HG03045 (cell line): ENCODE results near the gene CRYGD.
"Not testable (repeated sequence)": the region's sequence is repeated elsewhere in the genome, so short reads cannot be mapped to it uniquely, and the experiment has no call there.

Source experiments
- ATAC-seq: cut with Tn5 transposase; IDR thresholded peaks from one replicate; pipeline ENCODE4 v1.9.1; 2021; ENCODE audit warnings: mild to moderate bottlenecking, moderate library complexity; ENCODE audit not compliant: unreplicated experiment

Gene CRYGD

GRCh38 chr2:208124013-208124715 lies at the start of gene CRYGD:
Gene CRYGD (minus strand): TSS chr2:208124524. CDS start chr2:208124473, 51 bp downstream.
- ATAC-seq: not testable (repeated sequence)

GRCh38 chr2:208172125-208172524 lies 47.8 kb upstream of the CRYGD start:
- no peak for ATAC-seq

- ATAC-seq: no peak
These were observed 40.8 kb upstream of the CRYGD start for GRCh38 chr2:208164951-208165755.

DNA sequence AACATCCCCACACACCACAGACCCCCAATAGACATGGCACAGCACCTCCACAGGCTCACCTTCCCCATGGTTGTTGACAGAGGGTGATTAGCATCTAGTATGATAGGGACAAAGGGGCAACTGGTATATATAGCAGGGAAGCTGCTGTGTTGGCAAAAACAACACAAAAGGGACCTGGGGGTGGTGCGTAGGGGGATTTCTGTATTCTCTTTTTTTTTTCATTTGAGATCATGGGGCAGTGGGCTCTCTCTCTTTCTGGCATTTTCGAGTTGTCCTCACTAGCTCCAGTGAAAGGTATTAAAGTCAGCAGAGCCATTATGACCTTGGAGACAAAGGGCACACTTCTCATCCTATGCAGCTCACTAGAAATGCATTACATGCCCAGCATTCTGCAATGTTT lies 39.2 kb upstream of the CRYGD start, which contains the start of gene CRYGA:
Gene CRYGA (minus strand): TSS at position 101 of the 400 bp plus-strand sequence. CDS start 33 bp downstream, at position 68.
- no peak for ATAC-seq

DNA sequence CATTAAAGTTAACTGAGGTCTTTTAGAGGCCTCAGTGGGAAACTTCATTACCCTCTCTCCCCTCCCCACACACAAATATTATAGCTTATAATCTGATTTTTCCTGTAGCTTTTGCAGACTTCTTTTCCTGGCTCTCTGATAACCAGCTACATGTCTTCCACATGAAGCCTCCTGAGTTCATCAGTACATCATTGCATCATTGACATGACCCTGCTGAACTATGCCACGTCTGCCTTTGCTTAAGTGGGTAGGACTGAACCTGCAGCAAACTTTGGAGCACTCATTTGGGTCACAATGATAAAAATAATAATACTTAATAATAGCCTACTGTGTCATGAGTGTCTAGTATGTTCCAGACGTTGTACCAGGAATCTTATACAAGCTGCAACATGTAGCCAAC lies 32.1 kb upstream of the CRYGD start:
- ATAC-seq: no peak

DNA sequence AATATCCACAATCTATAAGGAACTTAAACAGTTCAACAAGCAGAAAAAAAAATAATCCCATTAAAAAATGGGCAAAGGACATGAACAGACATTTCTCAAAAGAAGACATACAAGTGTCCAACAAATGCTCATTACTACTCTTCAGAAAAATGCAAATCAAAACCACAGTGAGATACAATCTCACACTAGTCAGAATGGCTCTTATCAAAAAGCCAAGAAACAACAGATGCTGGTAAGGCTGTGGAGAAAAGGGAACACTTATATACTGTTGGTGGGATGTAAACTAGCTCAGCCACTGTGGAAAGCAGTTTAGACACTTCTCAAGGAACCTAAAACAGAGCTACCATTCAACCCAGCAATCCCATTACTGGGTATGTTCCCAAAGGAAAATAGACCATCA lies 28.8 kb upstream of the CRYGD start:
- ATAC-seq: no peak

- ATAC-seq: no peak
These were observed 26.6 kb upstream of the CRYGD start for GRCh38 chr2:208150956-208151355.

GRCh38 chr2:208150094-208150493 lies 25.8 kb upstream of the CRYGD start:
- ATAC-seq: no peak

- no peak for ATAC-seq
These were observed 24.5 kb upstream of the CRYGD start for GRCh38 chr2:208148803-208149202.

- no peak for ATAC-seq
These were observed 23.4 kb upstream of the CRYGD start for GRCh38 chr2:208147759-208148158.

GRCh38 chr2:208147008-208147407 lies 22.7 kb upstream of the CRYGD start:
- ATAC-seq: no peak

DNA sequence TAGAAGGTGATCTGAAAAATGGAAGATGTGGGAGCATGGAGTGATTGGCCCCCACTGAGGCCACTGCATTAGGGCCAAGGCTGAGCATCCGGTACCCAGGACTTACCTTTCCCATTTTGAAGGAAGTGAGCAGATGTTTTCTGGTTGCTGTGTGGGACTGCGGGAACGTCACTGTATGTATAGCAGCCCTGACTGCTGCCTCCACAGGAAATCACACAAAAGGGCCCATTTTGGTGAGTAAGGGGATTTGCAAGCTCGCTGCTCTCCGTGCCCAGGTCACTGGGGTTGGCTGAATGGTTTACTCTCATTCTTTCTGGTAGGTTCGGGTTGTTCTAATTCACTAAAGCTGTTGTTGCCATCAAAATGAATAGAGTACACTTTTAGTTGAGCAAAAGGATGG lies 21.7 kb upstream of the CRYGD start, which contains the start of gene CRYGB:
Gene CRYGB (minus strand): TSS at position 153 of the 400 bp plus-strand sequence. CDS start 38 bp downstream, at position 115.
- ATAC-seq: no peak

- ATAC-seq: no peak
These were observed 18.8 kb upstream of the CRYGD start for GRCh38 chr2:208142925-208143799.

DNA sequence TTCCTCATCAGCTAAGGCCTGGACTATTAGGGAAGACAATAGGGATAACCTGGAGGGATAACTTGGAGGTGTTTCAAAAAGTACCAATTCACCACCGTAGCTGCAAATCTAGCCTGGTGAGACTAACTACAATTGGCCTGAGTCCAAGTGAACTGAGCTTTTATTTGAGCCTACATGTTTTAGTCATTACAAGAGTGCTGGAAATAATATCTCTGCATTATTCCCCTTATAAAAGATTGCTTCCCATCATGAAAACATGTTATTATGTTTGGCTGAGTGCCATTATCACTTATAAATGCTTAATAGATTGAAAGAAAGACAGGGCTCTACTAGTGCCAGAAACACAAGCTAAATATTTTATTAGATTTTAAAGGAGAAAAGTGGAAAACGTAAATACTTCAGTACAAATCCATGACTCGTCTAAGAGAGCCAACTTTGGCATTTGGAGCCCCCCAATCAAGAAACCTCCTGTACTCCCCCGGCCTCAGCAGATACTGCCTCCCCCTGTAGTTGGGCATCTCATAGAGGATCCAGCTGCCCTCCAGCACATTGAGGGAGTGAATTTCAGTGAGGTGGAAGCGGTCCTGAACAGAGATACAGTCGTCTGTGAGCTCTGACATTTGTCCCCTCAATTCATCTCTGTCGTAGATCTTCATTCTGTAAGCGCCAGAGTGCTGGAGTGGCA lies 18.1 kb upstream of the CRYGD start:
- no peak for ATAC-seq

GRCh38 chr2:208139447-208139846 lies 15.1 kb upstream of the CRYGD start:
- ATAC-seq: no peak

- ATAC-seq: not testable (repeated sequence)
These were observed 14.0 kb upstream of the CRYGD start for GRCh38 chr2:208138334-208138733.

DNA sequence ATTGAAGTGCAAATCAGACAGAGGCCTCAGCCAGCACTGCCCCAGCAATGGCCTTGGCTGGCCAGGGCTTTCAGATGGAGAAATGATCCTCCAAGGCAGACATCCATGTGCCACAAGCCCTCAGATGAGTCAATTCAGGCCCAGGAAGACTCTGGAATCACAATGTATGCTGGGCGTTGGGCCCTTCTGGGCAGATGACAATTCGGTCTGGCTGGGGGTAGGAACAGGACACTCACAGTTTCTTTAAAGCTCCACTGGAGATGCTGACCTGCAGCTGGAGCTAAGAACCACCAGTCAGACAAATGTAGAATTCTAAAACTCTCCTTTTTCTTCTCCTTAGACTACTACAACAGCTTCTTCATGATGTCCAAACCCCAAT lies 12.4 kb upstream of the CRYGD start:
- no peak for ATAC-seq

DNA sequence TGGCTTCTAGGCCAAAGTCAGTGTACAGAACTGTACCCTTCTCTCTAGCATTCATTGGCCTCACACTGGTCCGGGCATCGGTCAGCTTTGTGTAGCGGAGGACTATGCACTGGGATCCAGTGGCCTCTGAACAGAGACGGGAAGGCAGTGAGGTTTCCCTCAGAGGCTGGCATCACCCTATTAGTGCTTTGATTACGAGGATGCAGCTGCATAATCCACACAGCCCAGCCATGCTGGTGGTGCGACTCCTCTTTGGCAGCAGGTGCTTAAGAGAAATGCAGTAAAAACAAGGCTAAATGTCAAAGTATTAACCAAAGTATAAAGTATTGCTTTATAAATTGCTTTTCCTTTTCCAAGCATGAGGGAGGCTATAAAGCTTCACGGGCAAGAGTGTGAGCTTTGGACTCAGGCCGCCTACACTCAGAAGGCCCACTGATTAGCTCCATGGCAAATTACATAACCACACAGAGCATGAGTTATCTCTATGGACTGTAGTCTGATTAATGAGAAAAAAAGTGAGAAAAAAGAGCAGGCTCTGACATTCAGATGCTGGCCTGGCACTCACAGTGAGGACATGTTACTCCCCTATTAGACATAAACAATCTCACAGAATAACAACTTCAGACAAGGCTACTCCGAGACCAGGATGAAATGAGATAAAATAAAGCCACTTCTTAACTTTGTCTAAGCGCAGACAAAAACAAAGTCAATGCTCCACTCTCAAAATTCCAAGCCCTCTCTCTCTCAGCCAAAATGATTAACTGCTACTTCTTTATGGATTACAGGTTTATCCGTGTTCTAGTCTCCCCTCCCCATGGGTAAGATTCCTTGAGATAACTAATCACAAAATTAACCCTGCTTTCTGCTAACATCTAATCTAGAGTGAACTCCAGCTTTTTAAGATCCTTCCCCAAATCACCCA lies 11.7 kb upstream of the CRYGD start:
- ATAC-seq: no peak

GRCh38 chr2:208134928-208135586 lies 10.7 kb upstream of the CRYGD start:
- ATAC-seq: no peak
